ENCODE measurements around the gene GPBAR1. TPM values are rescaled to one million over a fixed set of nuclear protein-coding genes. Genes with fewer than 3 reads are reported as not detected.

GPBAR1 gene
- total and polyA plus RNA-seq, 2 experiments from 2014 or later: 0.44 TPM; not detected in 1

- Histone ChIP-seq H3K4me2 (no peak overlapping the region), H2AFZ (no peak overlapping the region), H3K4me1 (ENCODE audit: insufficient read depth) (peaks cover 29% of the 10 kb centered on the region), H3K4me3 (no peak overlapping the region), H3K27ac (ENCODE audit: low read depth) (no peak overlapping the region; the same call in none of the 2 replicates), H4K20me1 (replicated peaks; ENCODE audit: insufficient read depth) (peaks cover 6% of the 10 kb centered on the region; the same call in 1 of the 2 replicates), H3K9me2 (ENCODE audit: insufficient read depth) (no peaks in the 10 kb centered on the region), H3F3A (replicated peaks; ENCODE audit: low read depth) (peaks cover 14% of the 10 kb centered on the region), H3K36me3 (ENCODE audit: insufficient read depth) (peaks cover 34% of the 10 kb centered on the region), H3K79me2 (replicated peaks; ENCODE audit: insufficient read depth) (no peaks in the 10 kb centered on the region), H3K27me3 (ENCODE audit: insufficient read depth) (no peaks in the 10 kb centered on the region)
- DNase-seq (ENCODE audit: low spot score): peak; percentile 91
- peaks cover 35% of the 10 kb centered on the region for H3K36me3 Mint-ChIP-seq (ENCODE audit: low read depth)
- H3K27ac Mint-ChIP-seq: peak overlapping the region; percentile 81
- peaks cover 16% of the 10 kb centered on the region for H3K27me3 Mint-ChIP-seq (ENCODE audit: insufficient read depth, low read depth, poor library complexity)
- TF ChIP-seq ZNF114 (CRISPR knock-in tag; IDR thresholded peaks at IDR 0.05) (no peak), POLR2AphosphoS5 (IDR thresholded peaks at IDR 0.05; ENCODE audit: low read depth) (0 out of 2 replicates have a peak, but pooled peaks have one; percentile 24), NANOG (IDR thresholded peaks at IDR 0.05; ENCODE audit: borderline replicate concordance) (no peak), JUNB (IDR thresholded peaks at IDR 0.05; ENCODE audit: unreplicated experiment) (no peak), ZNF331 (CRISPR knock-in tag; IDR thresholded peaks at IDR 0.05; ENCODE audit: low read depth) (peak; percentile 33; the same call in 1 of the 2 replicates), CREB1 (CRISPR knock-in tag; IDR thresholded peaks at IDR 0.05; ENCODE audit: low read depth) (no peak), ETS1 (IDR thresholded peaks at IDR 0.05) (no peak)
- TF ChIP-seq, protein P1, sequence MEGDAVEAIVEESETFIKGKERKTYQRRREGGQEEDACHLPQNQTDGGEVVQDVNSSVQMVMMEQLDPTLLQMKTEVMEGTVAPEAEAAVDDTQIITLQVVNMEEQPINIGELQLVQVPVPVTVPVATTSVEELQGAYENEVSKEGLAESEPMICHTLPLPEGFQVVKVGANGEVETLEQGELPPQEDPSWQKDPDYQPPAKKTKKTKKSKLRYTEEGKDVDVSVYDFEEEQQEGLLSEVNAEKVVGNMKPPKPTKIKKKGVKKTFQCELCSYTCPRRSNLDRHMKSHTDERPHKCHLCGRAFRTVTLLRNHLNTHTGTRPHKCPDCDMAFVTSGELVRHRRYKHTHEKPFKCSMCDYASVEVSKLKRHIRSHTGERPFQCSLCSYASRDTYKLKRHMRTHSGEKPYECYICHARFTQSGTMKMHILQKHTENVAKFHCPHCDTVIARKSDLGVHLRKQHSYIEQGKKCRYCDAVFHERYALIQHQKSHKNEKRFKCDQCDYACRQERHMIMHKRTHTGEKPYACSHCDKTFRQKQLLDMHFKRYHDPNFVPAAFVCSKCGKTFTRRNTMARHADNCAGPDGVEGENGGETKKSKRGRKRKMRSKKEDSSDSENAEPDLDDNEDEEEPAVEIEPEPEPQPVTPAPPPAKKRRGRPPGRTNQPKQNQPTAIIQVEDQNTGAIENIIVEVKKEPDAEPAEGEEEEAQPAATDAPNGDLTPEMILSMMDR (conservative IDR thresholded peaks at IDR 0.05; ENCODE audit: low read depth in 2 of 2): peak; percentile 81 to 86
- TF ChIP-seq, protein P2, sequence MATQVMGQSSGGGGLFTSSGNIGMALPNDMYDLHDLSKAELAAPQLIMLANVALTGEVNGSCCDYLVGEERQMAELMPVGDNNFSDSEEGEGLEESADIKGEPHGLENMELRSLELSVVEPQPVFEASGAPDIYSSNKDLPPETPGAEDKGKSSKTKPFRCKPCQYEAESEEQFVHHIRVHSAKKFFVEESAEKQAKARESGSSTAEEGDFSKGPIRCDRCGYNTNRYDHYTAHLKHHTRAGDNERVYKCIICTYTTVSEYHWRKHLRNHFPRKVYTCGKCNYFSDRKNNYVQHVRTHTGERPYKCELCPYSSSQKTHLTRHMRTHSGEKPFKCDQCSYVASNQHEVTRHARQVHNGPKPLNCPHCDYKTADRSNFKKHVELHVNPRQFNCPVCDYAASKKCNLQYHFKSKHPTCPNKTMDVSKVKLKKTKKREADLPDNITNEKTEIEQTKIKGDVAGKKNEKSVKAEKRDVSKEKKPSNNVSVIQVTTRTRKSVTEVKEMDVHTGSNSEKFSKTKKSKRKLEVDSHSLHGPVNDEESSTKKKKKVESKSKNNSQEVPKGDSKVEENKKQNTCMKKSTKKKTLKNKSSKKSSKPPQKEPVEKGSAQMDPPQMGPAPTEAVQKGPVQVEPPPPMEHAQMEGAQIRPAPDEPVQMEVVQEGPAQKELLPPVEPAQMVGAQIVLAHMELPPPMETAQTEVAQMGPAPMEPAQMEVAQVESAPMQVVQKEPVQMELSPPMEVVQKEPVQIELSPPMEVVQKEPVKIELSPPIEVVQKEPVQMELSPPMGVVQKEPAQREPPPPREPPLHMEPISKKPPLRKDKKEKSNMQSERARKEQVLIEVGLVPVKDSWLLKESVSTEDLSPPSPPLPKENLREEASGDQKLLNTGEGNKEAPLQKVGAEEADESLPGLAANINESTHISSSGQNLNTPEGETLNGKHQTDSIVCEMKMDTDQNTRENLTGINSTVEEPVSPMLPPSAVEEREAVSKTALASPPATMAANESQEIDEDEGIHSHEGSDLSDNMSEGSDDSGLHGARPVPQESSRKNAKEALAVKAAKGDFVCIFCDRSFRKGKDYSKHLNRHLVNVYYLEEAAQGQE (IDR thresholded peaks at IDR 0.05; ENCODE audit: unreplicated experiment): no peak
- ATAC-seq: peak; percentile 61
- peaks cover 33% of the 10 kb centered on the region for H3K4me1 Mint-ChIP-seq
- H3K9me3 Mint-ChIP-seq: no peaks in the 10 kb centered on the region
- no peak overlapping the region for H3K4me3 Mint-ChIP-seq
Observed at GRCh38 chr2:218257390-218257981, 3.3 kb upstream of the GPBAR1 start.
